NCI-H2029 treated with DMSO at 0.1 percent for 48 hours (cell line): Measurements from ENCODE around the gene HDAC7.
"Not testable (repeated sequence)": the region's sequence is repeated elsewhere in the genome, so short reads cannot be mapped to it uniquely, and the experiment has no call there.

ENCODE experiments used
- DNase-seq: peaks from one replicate; lab custom pipeline; 2025; lab: John Stamatoyannopoulos, UW

HDAC7 gene

DNA sequence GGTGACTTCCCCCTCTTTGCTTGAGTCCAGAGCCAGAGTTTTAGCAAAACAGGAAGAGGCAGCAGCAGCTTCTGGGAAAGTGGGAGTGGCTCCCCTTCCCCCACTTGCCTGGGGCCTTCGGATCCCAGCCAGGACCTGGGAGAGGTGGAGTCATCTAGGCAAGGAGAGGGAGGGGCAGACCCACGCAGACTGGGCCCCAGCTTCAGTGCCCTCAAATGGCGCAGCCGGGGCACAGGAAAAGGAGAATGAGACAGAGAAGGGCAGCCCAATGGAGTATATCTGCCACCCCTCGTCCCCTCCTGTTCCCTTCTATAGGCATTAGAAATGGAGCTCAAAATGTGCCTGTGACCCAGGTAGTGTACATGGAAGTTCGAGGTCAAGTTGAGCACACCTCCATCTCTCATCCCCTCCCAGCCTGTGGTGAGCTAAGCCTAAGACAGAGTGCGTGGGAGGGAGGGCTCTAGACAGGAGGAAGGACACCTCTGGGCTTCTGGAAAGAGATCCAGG is 9.3 kb upstream of the HDAC7 start:
- no peak for DNase-seq

DNA sequence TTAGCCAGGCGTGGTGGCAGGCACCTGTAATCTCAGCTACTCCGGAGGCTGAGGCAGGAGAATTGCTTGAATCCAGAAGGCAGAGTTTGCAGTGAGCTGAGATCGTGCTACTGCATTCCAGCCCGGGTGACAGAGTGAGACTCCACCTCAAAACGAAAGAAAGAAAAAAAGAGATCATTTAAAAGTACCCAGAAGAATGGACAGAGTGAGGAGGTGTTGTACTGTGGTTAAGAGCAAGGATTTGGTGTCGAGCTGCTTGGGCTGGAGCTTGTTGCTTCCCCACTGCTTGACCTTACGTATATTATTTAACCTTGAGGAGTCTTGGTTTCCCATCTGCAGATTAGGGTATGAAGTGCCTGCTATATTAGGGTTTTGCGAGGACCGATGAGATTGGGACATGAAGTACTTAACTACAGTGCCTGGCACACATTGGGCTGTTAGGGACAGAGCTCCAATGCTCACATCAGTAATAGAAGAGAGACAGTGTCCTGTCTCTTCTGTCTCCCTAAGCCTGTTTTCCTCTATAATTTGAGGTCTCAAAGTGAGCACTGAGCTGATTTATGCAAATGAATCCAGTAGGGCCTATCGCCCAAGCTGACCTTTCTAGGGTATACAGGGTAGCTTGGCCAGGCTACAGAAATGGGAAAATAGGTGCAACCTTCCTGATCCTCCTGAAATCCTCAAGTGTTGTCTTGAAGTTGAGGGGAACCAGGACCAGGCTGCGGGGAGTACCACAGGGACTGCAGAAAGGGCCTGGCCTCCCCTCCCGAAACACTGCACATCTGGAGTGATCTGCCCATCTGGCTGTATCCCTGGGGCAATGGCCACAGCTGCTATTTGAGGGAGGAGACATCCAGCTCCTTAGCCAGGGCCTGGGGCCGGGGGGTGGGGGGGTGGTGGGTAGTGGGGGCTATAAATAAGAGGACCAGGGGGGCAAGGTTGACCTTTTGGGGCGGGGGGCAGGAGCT is 8.6 kb upstream of the HDAC7 start:
- no peak for DNase-seq

DNA sequence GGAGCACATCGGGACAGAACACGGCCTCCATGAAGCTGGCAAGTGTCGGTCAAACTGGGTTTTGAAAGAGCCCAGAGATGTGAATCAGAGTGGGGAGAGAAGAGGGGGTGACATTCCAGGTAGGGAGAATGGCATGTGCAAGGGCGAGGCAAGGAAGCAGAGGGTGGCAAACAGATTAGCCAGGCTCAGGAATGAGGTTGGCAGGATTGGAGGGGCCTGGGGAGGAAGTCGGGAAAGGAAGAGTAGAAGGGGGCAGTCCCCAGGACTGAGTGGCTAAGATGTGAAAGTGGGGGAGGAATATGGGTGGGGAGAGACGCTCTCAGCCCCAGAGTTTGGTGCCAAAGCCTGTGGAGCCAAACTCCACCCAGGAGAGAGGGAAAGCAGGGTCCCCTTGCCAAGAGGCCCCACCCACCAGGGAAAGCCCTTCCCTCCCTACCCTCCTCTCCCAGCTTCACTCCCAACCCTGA is 5.5 kb upstream of the HDAC7 start:
- no peak for DNase-seq

DNA sequence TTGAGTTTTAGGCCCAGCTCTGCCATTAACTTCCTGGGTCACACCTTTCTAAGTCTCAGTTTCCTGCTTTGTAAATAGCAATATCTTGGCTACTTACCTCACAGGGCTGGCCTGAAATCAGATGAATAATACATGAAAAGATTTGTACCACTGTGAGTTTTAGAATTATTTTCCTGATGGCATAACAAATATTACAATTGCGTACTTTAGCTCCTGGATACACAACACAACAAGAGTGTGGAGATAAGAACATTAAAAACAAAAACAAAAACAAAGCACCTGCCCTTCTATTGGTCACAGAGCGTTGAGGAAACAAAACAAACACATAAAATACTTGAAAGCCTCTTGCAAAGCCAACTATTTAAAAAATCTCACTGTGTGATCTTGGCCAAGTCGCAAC is 4.9 kb upstream of the HDAC7 start:
- DNase-seq, result no peak

DNA sequence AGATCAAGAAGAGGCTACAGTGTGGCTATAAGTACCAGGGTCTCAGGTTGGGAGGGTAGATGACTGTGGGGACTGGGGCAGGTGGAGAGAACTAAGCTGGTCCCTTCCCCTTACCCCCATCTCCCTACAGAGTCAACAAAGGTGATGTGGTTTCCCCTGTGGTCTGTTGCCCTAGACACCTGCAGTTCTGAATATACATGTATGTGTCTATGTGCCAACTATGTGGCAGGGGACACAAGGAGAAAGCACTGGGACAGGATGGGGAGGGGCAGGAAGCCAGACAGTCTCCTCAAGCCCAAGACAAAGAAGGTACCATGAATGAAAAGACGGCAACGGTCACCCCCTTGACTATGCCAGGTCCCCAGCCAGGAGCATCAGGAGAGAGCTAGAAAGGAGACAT is 4.5 kb upstream of the HDAC7 start:
- DNase-seq, result no peak

DNA sequence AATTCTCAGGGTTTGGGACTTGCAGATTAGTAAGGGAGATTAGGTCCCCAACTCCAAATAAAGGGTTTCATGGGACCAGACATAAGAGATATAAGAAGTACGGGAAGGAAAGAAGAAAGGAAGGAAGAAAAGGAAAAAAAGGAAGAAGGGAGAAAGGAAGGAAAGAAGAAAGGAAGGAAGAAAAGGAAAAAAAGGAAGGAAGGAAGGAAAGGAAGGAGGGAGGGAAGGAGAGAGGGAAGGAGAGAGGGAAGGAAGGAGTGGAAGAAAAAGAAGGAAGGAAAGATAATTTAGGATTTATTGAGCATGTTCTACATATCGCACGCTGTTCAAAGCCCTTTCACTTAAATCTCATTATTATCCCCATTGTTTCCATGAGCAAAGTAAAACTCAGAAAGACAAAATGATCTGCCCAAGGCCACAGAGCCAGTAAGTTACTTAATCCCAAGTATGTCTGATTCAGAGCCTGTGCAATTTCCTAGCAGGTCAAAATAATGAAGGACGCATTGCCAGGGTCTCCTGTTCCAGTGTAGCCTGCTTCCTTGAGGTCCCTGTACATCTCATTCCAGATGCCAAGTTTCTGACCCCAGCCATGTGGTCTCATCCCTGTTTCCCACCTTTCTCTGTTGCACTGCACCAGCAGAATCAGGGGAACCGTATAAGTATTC is 3.9 kb upstream of the HDAC7 start:
- DNase-seq, result no peak

DNA sequence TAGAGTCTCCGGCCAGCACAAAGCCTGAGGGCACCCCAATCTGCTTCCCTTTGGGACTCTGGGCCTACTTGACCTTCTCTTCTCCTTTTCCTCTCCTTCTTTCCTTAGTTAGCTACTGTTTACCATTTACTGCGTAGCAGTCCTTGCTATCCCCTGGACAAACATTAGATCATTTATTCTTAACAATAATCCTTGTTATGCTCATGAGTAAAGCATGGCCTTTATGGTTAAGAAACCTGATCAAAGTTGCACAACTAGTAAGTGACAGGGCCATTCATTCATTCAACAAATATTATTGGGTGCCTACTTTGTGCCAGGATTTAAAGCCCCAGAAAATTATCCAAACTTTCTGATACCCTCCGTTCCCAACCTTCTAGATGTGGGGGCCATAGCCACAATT is 3.2 kb upstream of the HDAC7 start:
- no peak for DNase-seq

DNA sequence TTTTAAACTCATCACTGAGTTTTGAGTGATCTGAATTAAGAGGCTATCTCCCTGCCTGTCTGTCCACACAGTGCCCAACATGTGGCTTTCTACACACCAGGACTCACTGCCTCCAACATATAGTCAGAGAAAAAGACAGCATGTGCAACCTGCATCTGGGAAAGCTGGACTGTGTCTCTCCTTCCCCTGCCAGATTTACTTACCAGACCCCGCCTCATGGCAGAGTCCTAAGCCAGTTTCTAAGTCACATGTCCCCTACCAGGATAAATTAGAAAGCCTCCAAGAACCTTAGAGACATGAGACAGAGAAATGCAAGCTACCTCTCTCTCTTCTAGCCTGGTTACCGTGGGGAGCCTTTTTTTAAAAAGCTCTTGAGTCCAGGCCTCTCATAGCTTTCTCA is 2.7 kb upstream of the HDAC7 start:
- no peak for DNase-seq

DNA sequence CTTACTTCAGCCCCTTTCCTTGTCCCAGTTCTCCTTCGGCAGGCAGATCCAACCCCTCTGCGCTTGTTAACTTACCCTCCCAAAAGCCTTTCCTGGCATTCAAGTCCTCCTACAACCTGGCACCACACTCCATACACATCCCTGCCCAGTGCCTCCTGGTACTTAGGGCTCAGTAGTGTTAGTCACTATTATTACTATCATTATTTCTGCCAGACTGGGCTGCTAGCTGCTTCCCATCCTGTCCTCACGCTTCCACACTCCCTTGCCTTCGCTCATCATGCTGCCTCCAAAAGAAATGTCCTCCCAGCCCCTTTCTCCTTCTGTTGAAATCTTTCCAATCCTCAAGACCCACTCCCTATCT is 1.6 kb upstream of the HDAC7 start:
- no peak for DNase-seq

DNA sequence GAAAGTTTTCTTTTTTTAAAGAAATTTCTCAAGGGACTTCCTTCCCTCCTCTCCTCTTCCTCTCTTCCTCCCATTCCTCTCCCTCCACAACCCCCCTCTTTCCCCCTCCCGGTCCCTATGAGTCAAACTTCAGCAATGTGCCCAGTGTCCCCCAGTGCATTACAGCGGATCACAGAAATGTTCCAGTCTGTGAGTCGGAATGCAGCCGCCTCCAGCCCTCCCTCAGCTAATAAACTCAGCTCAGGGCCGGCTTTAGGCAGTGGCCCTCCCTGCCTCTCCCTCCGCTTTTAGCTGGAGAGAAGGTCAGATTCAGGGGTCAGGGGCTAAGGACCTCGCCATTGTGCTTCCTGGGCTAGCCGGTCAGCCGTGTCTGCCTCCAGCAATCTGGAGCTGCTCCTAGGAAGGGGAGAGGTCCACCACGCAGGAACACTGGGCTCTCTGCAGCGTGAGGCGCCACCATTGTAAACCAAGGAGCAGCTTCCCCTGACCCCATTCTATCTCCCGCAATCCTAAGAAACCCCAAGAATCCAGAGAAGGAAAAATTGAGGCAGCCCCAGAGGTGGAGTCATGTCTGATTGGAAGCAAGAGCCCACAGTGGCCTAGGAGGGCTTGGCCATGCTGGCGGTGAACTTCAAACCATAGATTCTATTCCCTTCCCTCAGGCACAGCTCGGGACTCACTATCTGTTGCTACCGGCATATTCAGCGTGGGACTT is 1.1 kb upstream of the HDAC7 start:
- no peak for DNase-seq

DNA sequence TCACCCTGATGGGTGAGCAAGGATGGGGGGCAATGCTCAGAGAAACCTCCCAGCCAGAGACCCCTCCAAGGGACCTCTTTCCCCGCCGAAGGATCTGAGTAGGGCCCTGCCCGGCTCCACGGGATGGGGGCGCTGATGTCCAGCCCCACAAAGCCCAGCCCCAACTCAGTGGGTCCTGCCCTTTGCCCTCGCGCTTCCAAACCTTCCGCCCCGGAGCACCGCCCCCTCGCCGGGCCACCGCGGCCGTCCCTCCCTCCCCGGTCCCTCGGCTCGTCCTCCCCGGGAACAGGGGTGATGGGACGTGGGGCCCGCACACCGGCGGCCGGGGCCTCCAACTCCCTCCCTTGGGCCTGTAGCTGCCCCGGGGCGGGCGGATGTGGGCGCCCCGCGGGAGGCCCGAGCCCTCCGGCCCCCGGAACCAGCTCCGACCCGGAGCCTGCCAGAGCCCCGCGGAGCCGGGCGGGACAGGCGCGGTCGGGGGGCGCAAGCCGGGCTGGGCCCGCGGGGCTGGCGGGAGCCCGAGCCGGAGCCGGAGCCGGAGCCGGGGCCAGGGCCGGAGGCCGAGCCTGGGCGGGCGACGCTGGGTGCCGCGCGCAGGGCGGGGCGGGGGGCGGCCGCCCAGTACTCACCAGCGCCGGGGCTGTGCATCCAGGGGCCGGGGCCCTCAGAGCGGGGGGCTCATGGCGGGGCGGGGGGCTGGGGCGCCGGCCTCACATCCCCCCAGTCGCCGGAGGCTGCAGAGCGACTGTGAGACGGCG is 386 bp downstream of the HDAC7 start:
- DNase-seq, result no peak

DNA sequence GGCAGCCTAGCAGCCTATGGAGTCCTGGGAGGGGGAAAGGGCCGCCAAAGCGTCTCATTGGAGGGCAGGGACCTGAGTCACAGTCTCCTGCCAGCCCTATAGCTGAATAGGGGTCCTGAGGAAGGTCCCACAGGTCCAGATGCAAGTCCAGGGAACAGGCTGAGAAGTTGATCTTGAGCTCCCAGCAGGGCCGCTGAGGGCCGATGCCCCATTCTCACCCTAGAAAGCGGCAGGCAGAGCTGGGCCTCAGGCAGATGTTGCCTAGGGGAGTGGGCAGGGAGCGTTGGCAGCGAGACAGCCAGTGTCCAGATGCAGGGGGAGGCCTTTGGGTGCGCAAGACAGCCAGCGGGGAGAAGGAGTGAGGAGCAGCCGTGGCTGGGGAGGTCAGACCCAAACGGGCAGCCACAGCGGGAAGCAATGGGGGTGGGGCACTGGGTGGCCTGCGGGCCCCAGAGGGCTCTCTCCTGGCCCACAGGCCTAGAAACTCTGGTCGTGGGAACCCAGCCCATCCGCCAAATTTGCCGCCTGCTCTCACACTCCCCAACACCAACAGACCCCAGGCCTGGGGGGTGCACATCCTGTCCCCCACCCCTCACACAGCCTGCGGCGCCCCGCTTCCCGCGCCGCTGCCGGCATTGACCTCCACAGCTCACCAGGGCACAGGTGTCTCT is 1.1 kb downstream of the HDAC7 start:
- no peak for DNase-seq

DNA sequence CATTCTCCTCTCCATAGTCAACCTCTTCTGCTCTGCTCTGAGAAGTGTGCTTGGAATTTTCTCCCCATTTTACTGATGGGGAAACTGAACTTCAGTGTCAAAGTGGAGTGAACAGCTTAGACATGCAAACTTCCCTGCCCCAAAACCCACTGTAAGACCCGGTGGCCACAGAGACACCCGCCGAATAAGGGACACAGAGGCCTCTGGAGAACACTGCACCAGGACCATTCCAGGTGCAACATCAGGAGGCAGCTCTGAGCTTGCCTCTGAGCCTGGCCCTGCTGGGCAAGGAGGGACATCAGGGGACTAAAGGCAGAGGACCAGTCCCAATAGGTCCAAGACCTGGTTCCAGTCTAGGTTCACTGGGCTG is 1.7 kb downstream of the HDAC7 start:
- DNase-seq, result no peak

DNA sequence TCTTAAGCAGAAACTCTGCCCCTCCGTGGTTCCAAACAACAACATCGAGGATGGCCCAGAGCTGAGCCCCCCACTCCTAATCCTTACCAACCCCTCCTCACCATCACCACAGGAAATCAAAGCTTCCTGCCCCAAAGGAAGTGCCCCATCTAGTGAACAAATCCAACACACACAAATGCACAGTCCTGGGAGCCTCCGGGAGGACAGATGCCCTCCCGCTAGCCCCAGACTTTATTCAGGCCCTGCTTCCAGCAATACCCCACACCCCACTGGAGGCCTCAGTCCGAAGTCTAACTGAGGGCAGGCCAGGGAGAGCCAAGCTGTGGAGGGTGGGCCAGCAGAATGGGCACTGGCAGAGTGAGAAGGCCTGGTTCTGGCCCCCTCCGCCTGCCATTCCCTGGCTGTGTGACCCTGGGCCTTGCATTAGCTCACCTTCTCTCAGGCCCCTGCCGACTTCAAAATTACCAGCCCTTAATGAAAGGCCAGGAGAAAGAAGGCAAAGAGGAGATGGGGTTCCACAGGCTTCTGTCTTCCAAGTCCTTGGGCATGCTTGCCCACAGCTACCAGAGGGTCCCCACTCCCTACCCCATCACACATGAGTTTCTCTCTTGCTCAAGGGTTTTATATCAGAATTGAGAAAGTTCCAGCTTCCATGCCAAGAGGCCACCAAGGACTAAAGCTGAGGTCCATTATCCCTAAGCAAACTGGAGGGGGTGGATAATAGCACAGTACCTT is 2.3 kb downstream of the HDAC7 start:
- no peak for DNase-seq

DNA sequence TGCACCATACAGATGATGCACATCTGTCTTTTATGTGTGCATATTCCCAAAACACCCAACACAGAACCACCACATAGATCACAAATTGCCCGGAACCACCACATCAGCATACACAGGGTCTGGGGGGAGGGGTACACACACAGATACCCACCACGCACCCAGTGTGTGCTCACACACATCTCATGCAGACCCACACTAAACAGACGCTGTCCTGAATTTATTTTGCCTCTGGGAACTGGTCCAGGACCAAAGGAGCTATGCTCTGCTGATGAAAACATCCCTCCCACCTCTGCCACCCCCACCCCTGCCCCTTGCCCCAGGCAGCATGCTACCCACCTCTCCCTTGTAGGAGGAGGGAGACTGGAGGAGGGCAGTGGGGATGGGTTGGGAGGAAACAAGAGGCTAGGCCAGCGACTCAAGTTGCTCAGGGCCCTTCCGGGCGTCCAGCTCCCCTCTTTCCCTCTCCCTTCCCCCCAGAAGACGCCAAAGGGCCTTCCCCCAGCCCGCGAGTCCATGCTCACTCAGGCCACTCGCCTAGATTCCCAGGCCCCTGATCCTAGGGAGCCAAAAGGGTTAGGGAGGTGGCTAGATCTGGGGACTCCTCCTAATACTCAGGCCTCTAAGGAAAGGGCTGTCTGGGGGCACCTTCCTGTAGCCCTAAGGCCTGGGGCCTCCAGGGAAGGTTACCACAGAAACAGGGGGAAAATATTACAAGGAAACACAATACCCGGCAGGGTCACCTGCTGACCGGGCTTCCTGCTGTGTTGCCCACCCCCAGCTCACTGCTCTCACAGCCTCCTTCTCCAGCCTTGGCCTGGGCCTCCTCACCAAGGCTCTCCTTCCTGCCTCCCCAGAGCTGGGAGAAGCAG is 3.1 kb downstream of the HDAC7 start:
- no peak for DNase-seq

DNA sequence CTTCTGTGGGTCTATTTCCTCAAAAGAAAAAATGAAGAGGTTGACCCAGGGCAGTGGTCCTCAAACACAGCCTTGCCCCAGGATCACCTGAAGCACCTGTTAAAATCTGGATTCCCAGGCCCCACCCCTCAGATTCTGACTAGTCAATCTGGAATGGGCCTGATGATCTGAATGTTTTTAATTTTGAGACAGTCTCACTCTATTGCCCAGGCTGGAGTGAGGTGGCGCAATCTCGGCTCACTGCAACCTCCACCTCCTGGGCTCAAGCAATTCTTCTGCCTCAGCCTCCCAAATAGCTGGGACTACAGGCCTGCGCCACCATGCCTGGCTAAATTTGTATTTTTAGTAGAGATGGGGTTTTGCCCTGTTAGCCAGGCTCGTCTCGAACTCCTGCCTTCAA is 4.3 kb downstream of the HDAC7 start:
- DNase-seq, result not testable (repeated sequence)

DNA sequence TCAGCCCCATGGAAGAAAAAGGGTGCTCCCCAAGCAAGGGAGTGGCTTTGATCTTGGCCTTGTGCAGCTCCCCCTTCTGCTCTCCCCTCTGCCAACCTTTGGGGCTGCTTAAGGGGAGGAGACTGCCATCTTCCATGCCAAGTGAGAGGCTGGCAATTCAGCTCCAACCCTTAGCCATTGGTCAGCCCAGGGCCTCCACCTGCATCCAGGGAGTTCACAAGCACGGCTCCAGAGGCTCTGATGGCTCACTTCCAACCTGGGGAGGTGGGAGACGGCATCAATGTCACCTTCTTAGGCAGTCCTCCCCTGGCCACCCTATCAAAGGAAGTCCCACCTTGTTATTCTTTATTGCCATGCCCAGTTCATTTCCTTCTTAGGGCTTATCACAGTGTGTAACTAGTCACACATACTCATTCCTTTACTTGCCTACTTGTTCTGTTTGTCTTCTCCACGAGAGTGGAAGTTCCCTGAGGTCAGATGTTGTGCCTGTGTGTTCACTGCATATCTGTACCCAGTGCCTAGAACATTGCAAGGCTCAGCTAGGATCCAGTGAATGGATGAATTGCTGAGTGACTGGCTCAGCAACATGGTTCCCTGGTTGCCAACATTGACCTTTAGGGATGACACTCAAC is 5.0 kb downstream of the HDAC7 start:
- DNase-seq, result no peak

DNA sequence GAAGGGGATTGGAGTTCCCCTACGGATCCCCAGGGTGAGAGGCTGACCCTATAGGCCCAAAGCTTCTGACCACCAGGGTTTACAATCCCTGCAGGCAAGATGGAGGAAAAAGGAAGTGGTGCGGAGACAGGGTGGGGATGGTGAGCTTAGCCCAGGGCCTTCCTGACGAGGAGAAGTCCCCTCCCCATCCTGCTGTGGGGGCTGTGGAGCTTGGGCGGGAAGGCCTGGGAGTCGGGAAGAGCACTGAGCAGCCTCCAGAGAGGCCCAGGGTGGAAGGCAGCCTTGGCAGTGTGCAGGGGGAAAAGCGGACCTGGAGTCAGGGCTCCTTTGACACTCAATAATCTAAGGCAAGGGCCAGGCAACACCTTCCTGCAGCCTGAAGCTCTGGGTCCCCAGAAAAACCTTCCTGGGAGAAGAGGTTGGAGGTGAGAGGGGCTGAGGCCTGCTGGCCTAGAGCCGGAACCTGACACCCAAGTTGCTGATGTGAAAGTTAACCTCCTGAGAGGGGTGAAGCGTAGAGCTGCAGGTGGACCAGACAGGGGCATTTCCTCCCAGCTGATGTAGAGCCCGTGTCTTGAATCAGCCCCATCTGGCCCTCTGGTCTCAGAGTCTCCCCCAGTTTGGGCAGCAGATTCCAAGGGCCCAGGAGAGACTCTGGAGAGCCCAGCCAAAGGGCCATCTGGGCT is 6.0 kb downstream of the HDAC7 start:
- DNase-seq, result no peak
